Esophagus muscularis mucosa (tissue), 4 donors: ENCODE measurements around the gene NALCN. TPM values are rescaled to one million over a fixed set of nuclear protein-coding genes. Genes with fewer than 3 reads are reported as not detected.

Experiments used
- DNase-seq: peaks from one replicate; pipeline ENCODE4 v3.0.0-alpha.2; 2017; ENCODE audit errors: extremely low spot score
- H3K27ac ChIP-seq, 4 donors: fragments of 200-600 bp; sonication (generic); replicated peaks in 1 of 4; 1 replicate in 3 of 4; 2 replicates in 1 of 4; pipeline ENCODE4 v1.5.1; 2016 to 2019; ENCODE audit warnings: mild to moderate bottlenecking in 1 of 4
- H3K27me3 ChIP-seq, 4 donors: fragments of 200-600 bp; sonication (generic); one replicate each; pipeline versions ENCODE4 v1.5.1 to v1.6.0; 2016 to 2019
- H3K36me3 ChIP-seq, 4 donors: fragments of 200-600 bp; sonication (generic); one replicate each; pipeline ENCODE4 v1.5.1; 2016 to 2019
- H3K4me1 ChIP-seq, 4 donors: fragments of 200-600 bp; sonication (generic); one replicate each; pipeline ENCODE4 v1.5.1; 2016 to 2019
- H3K4me3 ChIP-seq, 4 donors: fragments of 200-600 bp; sonication (generic); 1 replicate in 2 of 4; 2 replicates in 2 of 4; pipeline ENCODE4 v1.5.1; 2016 to 2019; ENCODE audit warnings: mild to moderate bottlenecking in 4 of 4, moderate library complexity in 1 of 4
- H3K9me3 ChIP-seq, 4 donors: fragments of 200-600 bp; sonication (generic); 1 replicate in 3 of 4; 2 replicates in 1 of 4; pipeline ENCODE4 v1.5.1; 2016 to 2019
- EP300 ChIP-seq: sonication (generic); formaldehyde crosslinking; IDR thresholded peaks from one replicate; pipeline ENCODE4 v1.6.1; 2017; ENCODE audit warnings: antibody characterized with exemption
- POLR2A ChIP-seq: fragments of 450-650 bp; IDR thresholded peaks from one replicate; pipeline ENCODE4 v1.6.1; 2017; ENCODE audit warnings: antibody characterized with exemption, moderate library complexity, mild to moderate bottlenecking, low read depth
- POLR2AphosphoS5 ChIP-seq, 2 donors: sonication (generic); formaldehyde crosslinking; IDR thresholded peaks; one replicate each; pipeline ENCODE4 v1.6.1; 2017; ENCODE audit warnings: antibody characterized with exemption in 2 of 2
- WGBS: methylation state at CpG from one replicate; pipeline ENCODE4 v1.1.5; 2018; 5-methylcytosine and 5-hydroxymethylcytosine counted together
- intact Hi-C: fragments of 100-400 bp; cut with DNase I; formaldehyde crosslinking; loops from one replicate; pipeline ENCODE4 v1.15.1; 2023
- total RNA-seq, 4 donors: library from RNA; depleted of rRNA; stranded (reverse); fragments of >200 nt; gene quantifications; one replicate each; pipeline versions ENCODE4 v1.1.0 to v1.2.1, GENCODE V29; 2016
- TF ChIP-seq, protein P1 (sequence below), 3 experiments: fragments of 200-600 bp in 2 of 3; fragments of 450-650 bp in 1 of 3; sonication (generic) in 2 of 3; IDR thresholded peaks; one replicate each; pipeline ENCODE4 v1.5.1; 2017 to 2019; ENCODE audit warnings: antibody characterized with exemption in 3 of 3, mild to moderate bottlenecking in 2 of 3, moderate library complexity in 1 of 3

NALCN gene
- total RNA-seq = under 1 TPM; 0.42 to 0.83 (median 0.54) TPM

DNA sequence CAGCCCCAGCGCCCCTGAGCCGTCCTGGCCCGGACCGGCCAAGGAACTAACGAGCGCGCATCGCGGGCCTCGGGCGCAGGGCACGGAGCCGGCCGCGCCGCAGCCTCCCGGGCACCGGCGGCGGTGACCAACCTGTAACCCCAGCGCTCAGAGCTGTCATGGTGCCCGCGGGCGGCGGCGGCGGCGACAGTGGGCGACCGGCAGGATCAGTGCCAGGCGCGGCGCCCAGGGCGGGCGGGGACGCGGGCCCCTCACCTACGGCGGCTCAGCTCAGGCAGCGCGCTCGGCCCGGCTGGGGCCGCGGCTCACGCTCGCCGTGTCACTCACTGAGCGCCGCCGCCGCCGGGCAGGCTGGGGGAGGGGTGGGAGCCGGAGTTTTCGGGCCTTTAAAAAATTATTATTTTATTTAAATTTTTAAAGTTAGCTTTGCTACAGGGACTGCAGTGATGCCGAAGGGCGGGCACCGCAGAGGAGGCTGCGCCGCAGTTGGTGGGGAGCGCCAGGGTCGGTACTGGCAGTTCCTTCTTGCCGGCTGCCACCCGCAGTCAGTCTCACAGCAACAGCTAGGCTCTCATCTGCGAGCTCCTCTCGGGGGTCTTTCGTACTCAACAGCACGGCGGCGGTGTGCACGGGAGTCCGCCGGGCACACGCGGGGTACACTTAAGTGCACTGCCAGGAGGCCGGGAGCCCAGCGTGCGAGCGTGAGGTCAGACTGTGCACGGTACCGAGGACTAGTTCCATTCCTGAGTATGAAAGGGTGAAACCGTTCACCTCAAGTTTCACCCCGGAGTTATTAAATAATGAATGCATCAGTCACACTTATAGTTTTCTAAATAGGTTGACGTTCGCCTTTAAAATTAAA, at the start of gene NALCN:
TSS of gene NALCN (minus strand) at position 328 of the 862 bp plus-strand sequence. CDS start 17,382 bp downstream, outside the sequence.
- peak within 1 kb of the TSS; percentile 51 to 64 (median 54) for H3K4me3 ChIP-seq
- no peaks in the 10 kb centered on the region for H3K9me3 ChIP-seq
- H3K4me1 ChIP-seq = peaks cover 0 to 18% (median 16%) of the 10 kb centered on the region in 4 donors
- WGBS = 3% methylated on average over 38 of the region's 85 CpGs
- no peaks in the 10 kb centered on the region for H3K36me3 ChIP-seq
- peaks cover 0 to 52% (median 15%) of the 10 kb centered on the region in 4 donors for H3K27me3 ChIP-seq
- H3K27ac ChIP-seq = no peak within 1 kb of the TSS
- TF ChIP-seq, protein P1, sequence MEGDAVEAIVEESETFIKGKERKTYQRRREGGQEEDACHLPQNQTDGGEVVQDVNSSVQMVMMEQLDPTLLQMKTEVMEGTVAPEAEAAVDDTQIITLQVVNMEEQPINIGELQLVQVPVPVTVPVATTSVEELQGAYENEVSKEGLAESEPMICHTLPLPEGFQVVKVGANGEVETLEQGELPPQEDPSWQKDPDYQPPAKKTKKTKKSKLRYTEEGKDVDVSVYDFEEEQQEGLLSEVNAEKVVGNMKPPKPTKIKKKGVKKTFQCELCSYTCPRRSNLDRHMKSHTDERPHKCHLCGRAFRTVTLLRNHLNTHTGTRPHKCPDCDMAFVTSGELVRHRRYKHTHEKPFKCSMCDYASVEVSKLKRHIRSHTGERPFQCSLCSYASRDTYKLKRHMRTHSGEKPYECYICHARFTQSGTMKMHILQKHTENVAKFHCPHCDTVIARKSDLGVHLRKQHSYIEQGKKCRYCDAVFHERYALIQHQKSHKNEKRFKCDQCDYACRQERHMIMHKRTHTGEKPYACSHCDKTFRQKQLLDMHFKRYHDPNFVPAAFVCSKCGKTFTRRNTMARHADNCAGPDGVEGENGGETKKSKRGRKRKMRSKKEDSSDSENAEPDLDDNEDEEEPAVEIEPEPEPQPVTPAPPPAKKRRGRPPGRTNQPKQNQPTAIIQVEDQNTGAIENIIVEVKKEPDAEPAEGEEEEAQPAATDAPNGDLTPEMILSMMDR (IDR thresholded peaks at IDR 0.05) = no peak
- TF ChIP-seq EP300 (no peak), POLR2A (no peak), POLR2AphosphoS5 (IDR thresholded peaks at IDR 0.05) (no peak)
- intact Hi-C loops = no loop called here
- peak; percentile 89 for DNase-seq

- H3K4me3 ChIP-seq = no peak overlapping the region
- H3K36me3 ChIP-seq = no peaks in the 10 kb centered on the region
- no peaks in the 10 kb centered on the region for H3K27me3 ChIP-seq
- TF ChIP-seq POLR2A (no peak), POLR2AphosphoS5 (IDR thresholded peaks at IDR 0.05) (no peak), EP300 (no peak)
- TF ChIP-seq, protein P1 (IDR thresholded peaks at IDR 0.05) = no peak
- DNase-seq = no peak
- H3K9me3 ChIP-seq = no peaks in the 10 kb centered on the region
- intact Hi-C loops = no loop called here
- H3K27ac ChIP-seq = no peak overlapping the region
- 52% methylated on average over 3 of the region's 3 CpGs for WGBS
- no peaks in the 10 kb centered on the region for H3K4me1 ChIP-seq
Observed at GRCh38 chr13:101465877-101466276, 49.6 kb upstream of the NALCN start.

DNA sequence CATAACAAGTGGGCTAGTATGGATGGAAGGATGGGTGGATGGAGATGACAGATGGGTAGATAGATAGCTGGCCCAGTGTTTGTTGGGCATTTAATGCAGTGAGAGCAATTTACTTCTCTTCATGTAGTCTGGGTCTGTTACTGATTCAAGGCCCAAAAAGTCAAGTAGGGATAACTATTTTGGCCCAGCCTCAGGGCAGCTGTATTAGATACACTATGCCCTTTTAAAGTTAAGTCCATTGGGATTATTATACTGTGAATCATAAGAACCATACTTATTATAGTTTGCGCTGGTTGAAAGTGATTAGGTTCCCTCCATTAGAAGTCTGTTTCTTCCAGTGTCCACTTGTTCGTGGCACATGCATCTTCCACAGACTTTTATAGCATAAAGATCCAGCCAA, 40.9 kb upstream of the NALCN start:
- peaks cover 0 to 7% (median 0%) of the 10 kb centered on the region in 4 donors for H3K27me3 ChIP-seq
- H3K36me3 ChIP-seq = no peaks in the 10 kb centered on the region
- no peak for DNase-seq
- no peak overlapping the region for H3K27ac ChIP-seq
- H3K4me1 ChIP-seq = peaks cover 0 to 19% (median 12%) of the 10 kb centered on the region in 4 donors
- WGBS = 83% methylated on average over 2 of the region's 2 CpGs
- TF ChIP-seq, protein P1 (IDR thresholded peaks at IDR 0.05) = no peak
- TF ChIP-seq POLR2AphosphoS5 (IDR thresholded peaks at IDR 0.05) (no peak), EP300 (no peak), POLR2A (no peak)
- intact Hi-C loops = no loop called here
- no peaks in the 10 kb centered on the region for H3K9me3 ChIP-seq
- no peak overlapping the region for H3K4me3 ChIP-seq

GRCh38 chr13:101455863-101456262, 39.6 kb upstream of the NALCN start:
- Histone ChIP-seq H3K4me3 (no peak overlapping the region), H3K27me3 (peaks cover 0 to 10% (median 0%) of the 10 kb centered on the region in 4 donors), H3K36me3 (no peaks in the 10 kb centered on the region), H3K9me3 (no peaks in the 10 kb centered on the region), H3K27ac (no peak overlapping the region), H3K4me1 (peaks cover 0 to 19% (median 12%) of the 10 kb centered on the region in 4 donors)
- intact Hi-C loops = no loop called here
- TF ChIP-seq POLR2AphosphoS5 (IDR thresholded peaks at IDR 0.05) (no peak), EP300 (no peak), POLR2A (no peak)
- TF ChIP-seq, protein P1 (IDR thresholded peaks at IDR 0.05) = no peak
- no peak for DNase-seq
- 45% methylated on average over 3 of the region's 3 CpGs for WGBS
